Choroid plexus epithelial cell (primary cell): ENCODE data around the gene SULT1E1.

ENCODE experiments used
- DNase-seq: peaks from one replicate; pipeline ENCODE4 v3.0.0-alpha.2; 2010; ENCODE audit warnings: low read depth
- H3K4me3 ChIP-seq: 2 replicates; pipeline ENCODE4 v1.5.1; 2011; ENCODE audit warnings: low read depth, mild to moderate bottlenecking, control low read depth, low read length, moderate library complexity
- CTCF ChIP-seq: conservative IDR thresholded peaks from 2 replicates; pipeline ENCODE4 v1.5.1; 2011; ENCODE audit warnings: low read depth, mild to moderate bottlenecking, control low read depth, inconsistent platforms, low read length, moderate library complexity

The SULT1E1 gene, protein sequence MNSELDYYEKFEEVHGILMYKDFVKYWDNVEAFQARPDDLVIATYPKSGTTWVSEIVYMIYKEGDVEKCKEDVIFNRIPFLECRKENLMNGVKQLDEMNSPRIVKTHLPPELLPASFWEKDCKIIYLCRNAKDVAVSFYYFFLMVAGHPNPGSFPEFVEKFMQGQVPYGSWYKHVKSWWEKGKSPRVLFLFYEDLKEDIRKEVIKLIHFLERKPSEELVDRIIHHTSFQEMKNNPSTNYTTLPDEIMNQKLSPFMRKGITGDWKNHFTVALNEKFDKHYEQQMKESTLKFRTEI

GRCh38 chr4:69860052-69860451 is at the start of gene SULT1E1:
SULT1E1 (minus strand) TSS chr4:69860145; CDS start chr4:69857644, 2,501 bp downstream.
- DNase-seq: peak; percentile 94
- no peak for TF ChIP-seq CTCF
- H3K4me3 ChIP-seq: peak within 1 kb of the TSS; percentile 64

- TF ChIP-seq CTCF: no peak
- no peak overlapping the region for H3K4me3 ChIP-seq
- no peak for DNase-seq
Observed at GRCh38 chr4:69909195-69909594, 49.2 kb upstream of the SULT1E1 start.

DNA sequence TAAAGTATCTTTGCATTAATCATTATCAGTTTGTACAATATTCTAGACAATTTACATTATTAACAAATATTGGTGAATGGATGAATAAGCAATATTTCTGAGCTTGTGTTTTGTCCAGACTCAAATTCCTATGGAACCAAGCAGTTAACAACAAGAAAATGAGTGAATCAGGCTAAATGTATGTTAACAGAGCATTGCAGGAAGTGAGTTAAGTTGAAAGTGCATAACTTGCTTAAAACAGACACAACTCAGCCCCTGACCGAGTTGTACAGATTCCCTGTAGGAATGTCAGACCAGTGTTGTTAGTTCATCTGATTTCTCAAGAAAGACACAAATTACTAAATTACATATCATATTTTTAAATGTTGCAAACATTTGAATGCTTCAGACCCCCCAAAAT is 47.2 kb upstream of the SULT1E1 start:
- H3K4me3 ChIP-seq: no peak overlapping the region
- TF ChIP-seq CTCF: no peak
- peak; percentile 80 for DNase-seq

GRCh38 chr4:69896530-69897116 is 36.7 kb upstream of the SULT1E1 start:
- peak; percentile 67 for DNase-seq
- peak; percentile 67 for TF ChIP-seq CTCF
- H3K4me3 ChIP-seq: no peak overlapping the region

DNA sequence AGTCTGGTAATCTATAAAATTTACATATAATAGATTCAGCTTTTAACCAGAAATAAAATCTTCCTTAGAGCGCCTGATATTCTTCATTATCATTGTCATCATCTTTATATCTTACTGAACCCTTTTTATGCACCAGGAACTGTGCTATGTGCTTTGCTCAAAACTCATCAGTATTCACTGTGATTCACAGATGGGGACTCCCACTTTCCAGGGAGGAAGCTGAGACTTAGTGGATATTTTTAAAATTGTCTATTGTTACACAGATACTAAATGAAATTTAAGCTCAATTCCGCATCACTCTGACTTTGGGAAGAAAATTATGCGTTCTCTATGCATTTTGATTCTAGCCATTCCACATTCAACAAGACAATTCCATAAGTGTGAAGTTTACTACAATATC is 34.8 kb upstream of the SULT1E1 start:
- no peak for DNase-seq
- no peak for TF ChIP-seq CTCF
- H3K4me3 ChIP-seq: no peak overlapping the region

DNA sequence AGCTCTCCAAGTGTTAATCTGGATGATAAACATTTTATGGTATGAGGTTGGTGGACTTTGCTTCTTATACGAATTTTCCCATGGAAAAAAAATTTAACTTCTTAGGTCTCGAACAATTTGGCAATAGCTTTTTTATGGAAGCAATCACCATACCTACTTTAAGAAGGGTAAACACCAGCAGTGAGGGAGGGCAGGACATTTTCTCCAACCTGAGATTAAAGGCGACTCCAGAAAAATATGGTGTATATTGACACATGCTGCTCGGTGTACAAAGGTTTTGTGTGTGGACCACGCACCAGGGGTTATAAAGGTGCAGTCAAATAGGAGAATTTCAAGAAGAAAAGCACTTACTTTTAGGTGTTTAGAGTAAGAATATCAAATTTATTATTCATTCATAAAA is 34.2 kb upstream of the SULT1E1 start:
- DNase-seq: no peak
- TF ChIP-seq CTCF: no peak
- no peak overlapping the region for H3K4me3 ChIP-seq

GRCh38 chr4:69888336-69888735 is 28.4 kb upstream of the SULT1E1 start:
- TF ChIP-seq CTCF: no peak
- no peak overlapping the region for H3K4me3 ChIP-seq
- peak; percentile 44 for DNase-seq
